ENCODE measurements around the gene OTUD5. TPM values are rescaled to one million over a fixed set of nuclear protein-coding genes. Genes with fewer than 3 reads are reported as not detected.

Gene OTUD5
- total and polyA plus RNA-seq, 2 of the 13 experiments (the other 11 are each of a cell fraction or from before 2014, with no cell fraction given), result 18.4 to 42.2 TPM

DNA sequence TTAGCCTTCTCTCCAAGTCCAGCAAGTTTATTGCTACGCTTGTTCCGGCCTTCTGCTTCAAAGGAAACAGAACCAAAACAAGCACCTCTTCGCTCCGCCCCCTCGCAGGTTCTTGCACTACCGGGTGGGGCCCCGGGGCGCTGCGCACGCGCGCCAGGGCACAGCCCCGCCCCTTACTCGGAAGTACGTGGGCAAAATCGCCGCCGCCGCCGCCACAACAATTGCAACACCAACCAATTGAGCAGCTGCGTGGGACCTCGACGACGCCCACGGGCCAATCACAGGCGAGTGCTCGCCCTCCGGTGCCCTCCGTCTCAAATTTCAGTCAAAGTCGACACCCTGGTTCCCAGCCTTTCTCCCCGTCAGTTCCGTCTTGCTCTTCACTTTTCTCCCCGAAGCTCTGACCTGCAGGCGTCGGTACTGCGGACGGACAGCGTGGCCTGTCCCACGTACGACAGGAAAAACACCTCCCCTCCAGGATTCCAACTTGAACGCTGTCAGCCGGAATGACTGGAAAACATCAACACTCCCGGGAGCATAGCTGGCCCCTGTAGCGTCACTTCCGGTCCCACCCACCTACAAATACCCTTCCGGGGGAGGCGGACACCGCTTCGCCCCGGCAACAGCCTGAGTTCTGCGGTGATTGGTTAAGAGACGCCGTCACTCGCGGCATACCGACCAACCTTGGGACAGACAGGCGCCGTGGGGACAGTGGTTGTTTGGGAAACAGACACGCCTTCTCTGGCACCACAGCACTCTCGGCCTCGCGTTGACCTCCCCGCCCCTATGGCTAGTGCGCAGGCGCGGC, 624 bp upstream of the OTUD5 start (continued):
- TF ChIP-seq, protein P1, sequence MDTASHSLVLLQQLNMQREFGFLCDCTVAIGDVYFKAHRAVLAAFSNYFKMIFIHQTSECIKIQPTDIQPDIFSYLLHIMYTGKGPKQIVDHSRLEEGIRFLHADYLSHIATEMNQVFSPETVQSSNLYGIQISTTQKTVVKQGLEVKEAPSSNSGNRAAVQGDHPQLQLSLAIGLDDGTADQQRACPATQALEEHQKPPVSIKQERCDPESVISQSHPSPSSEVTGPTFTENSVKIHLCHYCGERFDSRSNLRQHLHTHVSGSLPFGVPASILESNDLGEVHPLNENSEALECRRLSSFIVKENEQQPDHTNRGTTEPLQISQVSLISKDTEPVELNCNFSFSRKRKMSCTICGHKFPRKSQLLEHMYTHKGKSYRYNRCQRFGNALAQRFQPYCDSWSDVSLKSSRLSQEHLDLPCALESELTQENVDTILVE (CRISPR knock-in tag; IDR thresholded peaks at IDR 0.05), result peak; percentile 32; the same call in 1 of the 2 replicates
- no peak for TF ChIP-seq GATA4 (IDR thresholded peaks at IDR 0.05; ENCODE audit: borderline replicate concordance, low read depth)
- 0 out of 2 replicates have a peak, but pooled peaks have one; percentile 22 for TF ChIP-seq ETV5 (CRISPR knock-in tag; IDR thresholded peaks at IDR 0.05; ENCODE audit: borderline replicate concordance)
- TF ChIP-seq ZNF354B (CRISPR knock-in tag; IDR thresholded peaks at IDR 0.05), result no peak
- TF ChIP-seq, protein P2, sequence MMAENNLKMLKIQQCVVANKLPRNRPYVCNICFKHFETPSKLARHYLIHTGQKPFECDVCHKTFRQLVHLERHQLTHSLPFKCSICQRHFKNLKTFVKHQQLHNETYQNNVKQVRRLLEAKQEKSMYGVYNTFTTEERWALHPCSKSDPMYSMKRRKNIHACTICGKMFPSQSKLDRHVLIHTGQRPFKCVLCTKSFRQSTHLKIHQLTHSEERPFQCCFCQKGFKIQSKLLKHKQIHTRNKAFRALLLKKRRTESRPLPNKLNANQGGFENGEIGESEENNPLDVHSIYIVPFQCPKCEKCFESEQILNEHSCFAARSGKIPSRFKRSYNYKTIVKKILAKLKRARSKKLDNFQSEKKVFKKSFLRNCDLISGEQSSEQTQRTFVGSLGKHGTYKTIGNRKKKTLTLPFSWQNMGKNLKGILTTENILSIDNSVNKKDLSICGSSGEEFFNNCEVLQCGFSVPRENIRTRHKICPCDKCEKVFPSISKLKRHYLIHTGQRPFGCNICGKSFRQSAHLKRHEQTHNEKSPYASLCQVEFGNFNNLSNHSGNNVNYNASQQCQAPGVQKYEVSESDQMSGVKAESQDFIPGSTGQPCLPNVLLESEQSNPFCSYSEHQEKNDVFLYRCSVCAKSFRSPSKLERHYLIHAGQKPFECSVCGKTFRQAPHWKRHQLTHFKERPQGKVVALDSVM (CRISPR knock-in tag; IDR thresholded peaks at IDR 0.05), result no peak
- no peak for TF ChIP-seq ZFP62 (CRISPR knock-in tag; IDR thresholded peaks at IDR 0.05)
- no peak for TF ChIP-seq ZNF792 (CRISPR knock-in tag; IDR thresholded peaks at IDR 0.05)
- TF ChIP-seq GRHL1 (CRISPR knock-in tag; conservative IDR thresholded peaks at IDR 0.05), result no peak
- TF ChIP-seq ARNT (IDR thresholded peaks at IDR 0.05), result no peak
- no peak for TF ChIP-seq ZNF563 (CRISPR knock-in tag; IDR thresholded peaks at IDR 0.05)
- no peak for TF ChIP-seq KDM3A (CRISPR knock-in tag; IDR thresholded peaks at IDR 0.05; ENCODE audit: low read depth)
- no peak for TF ChIP-seq KLF6 (CRISPR knock-in tag; IDR thresholded peaks at IDR 0.05)
- TF ChIP-seq ZFP90 (CRISPR knock-in tag; IDR thresholded peaks at IDR 0.05; ENCODE audit: borderline replicate concordance), result no peak
- no peak for TF ChIP-seq ZC3H4 (CRISPR knock-in tag; IDR thresholded peaks at IDR 0.05; ENCODE audit: borderline replicate concordance)
- TF ChIP-seq SAP130 (CRISPR knock-in tag; IDR thresholded peaks at IDR 0.05; ENCODE audit: low read depth), result peak; percentile 57
- no peak for TF ChIP-seq ZNF432 (CRISPR knock-in tag; IDR thresholded peaks at IDR 0.05; ENCODE audit: borderline replicate concordance)
- TF ChIP-seq, protein P3, sequence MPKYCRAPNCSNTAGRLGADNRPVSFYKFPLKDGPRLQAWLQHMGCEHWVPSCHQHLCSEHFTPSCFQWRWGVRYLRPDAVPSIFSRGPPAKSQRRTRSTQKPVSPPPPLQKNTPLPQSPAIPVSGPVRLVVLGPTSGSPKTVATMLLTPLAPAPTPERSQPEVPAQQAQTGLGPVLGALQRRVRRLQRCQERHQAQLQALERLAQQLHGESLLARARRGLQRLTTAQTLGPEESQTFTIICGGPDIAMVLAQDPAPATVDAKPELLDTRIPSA (CRISPR knock-in tag; IDR thresholded peaks at IDR 0.05; ENCODE audit: borderline replicate concordance), result no peak
- peak; percentile 91 for TF ChIP-seq CREM (IDR thresholded peaks at IDR 0.05)
- TF ChIP-seq CREM (CRISPR knock-in tag; IDR thresholded peaks at IDR 0.05), result no peak
- TF ChIP-seq RARG (CRISPR knock-in tag; IDR thresholded peaks at IDR 0.05; ENCODE audit: low read depth), result no peak
- peak; percentile 49; the same call in 1 of the 2 replicates for TF ChIP-seq POLR2G (IDR thresholded peaks at IDR 0.05; ENCODE audit: low read depth, low read length)
- TF ChIP-seq NR2F1 (CRISPR knock-in tag; IDR thresholded peaks at IDR 0.05), result no peak
- peak; percentile 34; the same call in 1 of the 2 replicates for TF ChIP-seq TIGD3 (CRISPR knock-in tag; IDR thresholded peaks at IDR 0.05; ENCODE audit: borderline replicate concordance)
- no peak for TF ChIP-seq ZNF746 (CRISPR knock-in tag; IDR thresholded peaks at IDR 0.05)
